Caco-2 (cell line): ENCODE data around the gene TMEM198. TPM values are rescaled to one million over a fixed set of nuclear protein-coding genes. Genes with fewer than 3 reads are reported as not detected.

Experiments used
- BruUV-seq: library from RNA; stranded (reverse); fragments of 400-500 nt; replicated peaks from 2 replicates; lab custom pipeline; 2021; lab: Mats Ljungman, UMichigan
- CTCF ChIA-PET: fragments of 300-600 bp; sonication (Branson Sonifier 250); formaldehyde crosslinking; loops from one replicate; lab custom pipeline; 2022; ENCODE audit warnings: antibody characterized with exemption; lab: Charles Lee
- POLR2A ChIA-PET: fragments of 300-600 bp; sonication (Branson Sonifier 250); formaldehyde crosslinking; loops from one replicate; lab custom pipeline; 2022; ENCODE audit warnings: antibody characterized with exemption; lab: Charles Lee
- DNase-seq, 2 experiments: peaks; one replicate each; pipeline versions ENCODE4 v3.0.0 to v3.0.0-alpha.2; 2020 to 2022
- H3K27me3 ChIP-seq: replicated peaks from 2 replicates; pipeline ENCODE4 v1.6.0; 2011; ENCODE audit warnings: low read length; ENCODE audit not compliant: control insufficient read depth, insufficient read depth
- H3K36me3 ChIP-seq: 2 replicates; pipeline ENCODE4 v1.5.1; 2011; ENCODE audit warnings: low read length; ENCODE audit not compliant: control insufficient read depth, insufficient read depth
- H3K4me1 ChIP-seq: fragments of 250-450 bp; sonication (Bioruptor Pico); 2 replicates; pipeline ENCODE4 v1.5.1; 2020; ENCODE audit warnings: mild to moderate bottlenecking
- H3K4me3 ChIP-seq: 2 replicates; pipeline ENCODE4 v1.5.1; 2011; ENCODE audit warnings: low read depth, mild to moderate bottlenecking, control low read depth, low read length
- H3K9me3 ChIP-seq: fragments of 250-450 bp; sonication (Bioruptor Pico); 2 replicates; pipeline ENCODE4 v1.5.1; 2020; ENCODE audit warnings: mild to moderate bottlenecking, moderate library complexity
- H3K27ac Mint-ChIP-seq: one replicate; pipeline ENCODE4 v1.8.0; 2022; ENCODE audit warnings: mixed read lengths; ENCODE audit not compliant: unreplicated experiment
- H3K27me3 Mint-ChIP-seq: one replicate; pipeline ENCODE4 v1.8.0; 2022; ENCODE audit warnings: mixed read lengths; ENCODE audit not compliant: insufficient read depth, unreplicated experiment
- H3K36me3 Mint-ChIP-seq: one replicate; pipeline ENCODE4 v1.8.0; 2022; ENCODE audit warnings: mild to moderate bottlenecking, mixed read lengths; ENCODE audit not compliant: insufficient read depth, unreplicated experiment
- H3K4me1 Mint-ChIP-seq: one replicate; pipeline ENCODE4 v1.8.0; 2022; ENCODE audit warnings: low read depth, mixed read lengths; ENCODE audit not compliant: unreplicated experiment
- H3K4me3 Mint-ChIP-seq: one replicate; pipeline ENCODE4 v1.8.0; 2022; ENCODE audit warnings: mild to moderate bottlenecking, moderate library complexity, mixed read lengths; ENCODE audit not compliant: unreplicated experiment
- H3K9me3 Mint-ChIP-seq: one replicate; pipeline ENCODE4 v1.8.0; 2022; ENCODE audit warnings: mixed read lengths; ENCODE audit not compliant: unreplicated experiment
- CTCF ChIP-seq, 2 experiments: fragments of 200-600 bp in 1 of 2; IDR thresholded peaks; 1 replicate in 1 of 2; 2 replicates in 1 of 2; pipeline versions ENCODE4 v1.5.1 to v1.8.0; 2011 to 2022; ENCODE audit warnings: antibody characterized with exemption in 1 of 2, control low read depth in 1 of 2, inconsistent platforms in 1 of 2, low read depth in 1 of 2, low read length in 1 of 2, mild to moderate bottlenecking in 1 of 2, moderate library complexity in 1 of 2; ENCODE audit not compliant: insufficient read depth in 1 of 2, severe bottlenecking in 1 of 2, unreplicated experiment in 1 of 2
- intact Hi-C: fragments of 100-400 bp; cut with micrococcal nuclease; formaldehyde crosslinking; loops from one replicate; pipeline ENCODE4 v1.10.0; 2022; ENCODE audit not compliant: unreplicated experiment
- total RNA-seq: library from RNA; stranded (reverse); gene quantifications from 2 replicates; pipeline ENCODE4 v1.2.3, GENCODE V29; 2022

The TMEM198 gene
- total RNA-seq, 1 experiment from 2014 or later, result 8.5 TPM

GRCh38 chr2:219526320-219527075, 17.3 kb upstream of the TMEM198 start:
- no peak overlapping the region for H3K4me3 Mint-ChIP-seq
- peaks cover 27% of the 10 kb centered on the region for H3K27me3 Mint-ChIP-seq
- intact Hi-C loops, result no loop called here
- CTCF ChIA-PET, result interaction anchor here (0.9 to 8.2 kb wide), 9 partner anchors 13 to 125 kb away, joined by 3 to 243 read pairs (median 4); partner anchors contain the start of gene GMPPA
- no peaks in the 10 kb centered on the region for H3K9me3 Mint-ChIP-seq
- no peak overlapping the region for H3K27ac Mint-ChIP-seq
- no peak for TF ChIP-seq CTCF (IDR thresholded peaks at IDR 0.05; ENCODE audit: insufficient read depth in 1 of 2, low read depth in 1 of 2, low read length in 1 of 2, severe bottlenecking in 1 of 2, unreplicated experiment in 1 of 2)
- H3K9me3 ChIP-seq, result no peaks in the 10 kb centered on the region
- POLR2A ChIA-PET, result no interaction called here
- DNase-seq, result no peak
- H3K4me1 Mint-ChIP-seq, result peaks cover 29% of the 10 kb centered on the region
- BruUV-seq, result no TSS peak
- H3K36me3 ChIP-seq, result no peaks in the 10 kb centered on the region
- H3K27me3 ChIP-seq, result no peaks in the 10 kb centered on the region; the same call in 1 of the 2 replicates
- H3K4me3 ChIP-seq, result no peak overlapping the region
- no peaks in the 10 kb centered on the region for H3K36me3 Mint-ChIP-seq
- H3K4me1 ChIP-seq, result peaks cover 18% of the 10 kb centered on the region

- BruUV-seq, result no TSS peak
- Histone ChIP-seq H3K4me1 (peaks cover 13% of the 10 kb centered on the region), H3K4me3 (no peak overlapping the region), H3K27me3 (no peaks in the 10 kb centered on the region; the same call in 1 of the 2 replicates), H3K36me3 (no peaks in the 10 kb centered on the region), H3K9me3 (no peaks in the 10 kb centered on the region)
- no peak for DNase-seq
- H3K4me3 Mint-ChIP-seq, result no peak overlapping the region
- peaks cover 24% of the 10 kb centered on the region for H3K4me1 Mint-ChIP-seq
- H3K9me3 Mint-ChIP-seq, result no peaks in the 10 kb centered on the region
- POLR2A ChIA-PET, result interaction anchor here (1.0 kb wide), 1 partner anchor 28 kb away, joined by 3 read pairs; the partner anchor contains the start of gene GMPPA
- no peak overlapping the region for H3K27ac Mint-ChIP-seq
- TF ChIP-seq CTCF (IDR thresholded peaks at IDR 0.05; ENCODE audit: insufficient read depth in 1 of 2, low read depth in 1 of 2, low read length in 1 of 2, severe bottlenecking in 1 of 2, unreplicated experiment in 1 of 2), result no peak
- intact Hi-C loops, result no loop called here
- CTCF ChIA-PET, result interaction anchor here (4.0 to 8.2 kb wide), 2 partner anchors 16 to 30 kb away, joined by 80 to 243 read pairs; partner anchors contain the start of gene GMPPA
- H3K36me3 Mint-ChIP-seq, result no peaks in the 10 kb centered on the region
- peaks cover 23% of the 10 kb centered on the region for H3K27me3 Mint-ChIP-seq
Measured at GRCh38 chr2:219527076-219527394, 16.8 kb upstream of the TMEM198 start.

- H3K27ac Mint-ChIP-seq, result no peak overlapping the region
- H3K4me3 ChIP-seq, result no peak overlapping the region
- H3K9me3 ChIP-seq, result no peaks in the 10 kb centered on the region
- H3K4me3 Mint-ChIP-seq, result no peak overlapping the region
- no peaks in the 10 kb centered on the region for H3K9me3 Mint-ChIP-seq
- H3K4me1 ChIP-seq, result peaks cover 13% of the 10 kb centered on the region
- no peak for DNase-seq
- POLR2A ChIA-PET, result interaction anchor here (1.0 to 1.1 kb wide), 2 partner anchors 17 to 29 kb away, joined by 3 read pairs; partner anchors contain the start of gene GMPPA
- CTCF ChIA-PET, result interaction anchor here (4.0 to 8.2 kb wide), 2 partner anchors 17 to 30 kb away, joined by 80 to 243 read pairs; partner anchors contain the start of gene GMPPA
- peaks cover 22% of the 10 kb centered on the region for H3K27me3 Mint-ChIP-seq
- intact Hi-C loops, result no loop called here
- H3K36me3 Mint-ChIP-seq, result no peaks in the 10 kb centered on the region
- no peak for TF ChIP-seq CTCF (IDR thresholded peaks at IDR 0.05; ENCODE audit: insufficient read depth in 1 of 2, low read depth in 1 of 2, low read length in 1 of 2, severe bottlenecking in 1 of 2, unreplicated experiment in 1 of 2)
- no peaks in the 10 kb centered on the region; the same call in 1 of the 2 replicates for H3K27me3 ChIP-seq
- peaks cover 21% of the 10 kb centered on the region for H3K4me1 Mint-ChIP-seq
- BruUV-seq, result no TSS peak
- H3K36me3 ChIP-seq, result no peaks in the 10 kb centered on the region
Measured at GRCh38 chr2:219527472-219527871, 16.4 kb upstream of the TMEM198 start.
